Posterior cingulate gyrus (tissue), 11 donors: ENCODE data around the gene SLC40A1.

ENCODE experiments used
- DNase-seq, 10 donors: peaks; one replicate each; pipeline versions ENCODE4 v3.0.0 to v3.0.0-alpha.2; 2020 to 2021; ENCODE audit warnings: mixed read lengths in 3 of 10
- intact Hi-C: fragments of 100-400 bp; cut with DNase I; formaldehyde crosslinking; loops from one replicate; pipeline ENCODE4 v1.15.1; 2023

The SLC40A1 gene

DNA sequence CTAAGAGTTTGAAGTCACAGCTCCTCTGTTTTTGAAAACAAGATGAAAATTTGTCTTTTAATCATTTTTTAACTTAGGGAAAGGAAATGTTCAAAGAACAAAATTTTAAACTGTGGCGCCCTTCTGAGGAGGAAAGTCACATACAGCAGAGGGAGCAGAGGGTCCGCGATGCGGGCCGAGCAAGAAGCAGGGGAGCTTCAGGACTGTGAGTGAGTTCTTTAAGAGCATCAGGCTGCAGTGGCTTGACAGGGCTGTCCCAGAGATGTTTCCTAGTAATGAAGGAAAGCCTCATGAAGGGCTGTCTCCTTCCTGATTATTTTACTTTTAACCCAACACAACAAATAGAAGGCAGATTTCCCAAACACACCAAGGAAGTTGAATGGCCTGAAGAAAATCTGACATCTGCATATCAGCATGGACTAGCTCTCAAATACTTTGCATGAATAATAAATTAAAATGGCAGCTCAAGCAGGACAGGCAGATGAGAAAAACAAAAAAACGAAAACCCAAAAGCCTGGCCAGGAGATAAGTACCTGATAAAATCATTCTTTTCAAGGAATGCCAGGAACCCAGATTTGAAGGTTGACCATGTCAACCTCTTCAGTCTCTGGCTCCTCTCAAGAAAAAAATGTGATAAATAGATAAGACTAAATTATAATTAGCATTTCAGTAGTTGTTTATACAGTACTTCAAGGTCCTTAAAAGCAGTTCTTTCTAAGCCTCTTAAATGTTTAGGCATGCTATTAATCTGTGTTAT, 60.8 kb downstream of the SLC40A1 start:
- intact Hi-C loops: no loop called here
- no peak for DNase-seq

DNA sequence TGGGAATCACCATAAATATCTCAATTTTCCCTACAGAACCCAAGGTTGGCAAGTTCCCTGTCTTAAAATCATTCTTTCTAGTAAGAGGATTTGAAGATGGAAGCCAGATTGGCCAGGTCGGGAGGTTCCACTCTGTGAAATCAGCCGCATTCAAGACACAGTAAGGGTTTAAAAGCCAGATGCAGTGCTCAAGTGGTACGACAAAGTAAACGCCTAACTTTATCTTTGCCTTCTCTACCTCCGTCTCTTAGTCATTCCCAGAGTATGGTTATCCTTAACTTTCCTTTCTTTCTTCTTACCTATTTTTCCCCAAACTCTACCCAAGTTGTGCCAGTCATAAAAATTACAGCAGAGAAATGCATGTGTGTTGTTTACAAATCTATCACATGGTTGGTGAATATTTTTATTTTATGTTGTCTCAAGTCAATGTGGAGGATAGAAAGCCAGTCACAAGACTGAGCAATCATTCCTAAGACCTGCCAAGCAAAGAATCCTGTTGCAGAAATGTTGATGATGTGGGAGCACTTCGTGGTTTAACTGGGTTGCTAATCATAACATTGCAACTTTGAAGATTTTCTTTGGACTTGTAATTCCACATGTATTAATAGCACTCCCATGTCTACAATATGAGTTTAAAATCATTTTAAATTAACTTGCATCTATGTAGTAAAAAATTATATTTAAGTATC, 62.6 kb downstream of the SLC40A1 start:
- intact Hi-C loops: no loop called here
- DNase-seq: no peak

DNA sequence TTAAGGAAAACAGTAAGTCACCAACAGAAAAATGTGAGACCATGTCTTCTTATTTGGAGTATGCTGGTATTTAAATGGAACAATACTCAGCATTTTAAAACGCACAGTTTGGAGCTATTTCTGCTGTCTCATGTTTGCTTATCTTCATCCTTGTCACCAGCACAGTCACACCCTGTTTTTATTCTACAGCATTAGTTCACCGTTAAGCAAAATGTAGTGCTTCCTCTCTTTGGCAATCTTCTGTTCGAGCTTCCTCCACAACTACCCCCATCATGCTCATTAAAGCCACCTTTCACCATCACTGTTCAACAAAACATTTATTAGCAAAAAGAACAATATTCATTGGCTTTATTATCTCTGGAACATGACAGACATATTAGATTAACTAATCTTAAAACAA, 64.0 kb downstream of the SLC40A1 start:
- no peak for DNase-seq
- intact Hi-C loops: no loop called here

DNA sequence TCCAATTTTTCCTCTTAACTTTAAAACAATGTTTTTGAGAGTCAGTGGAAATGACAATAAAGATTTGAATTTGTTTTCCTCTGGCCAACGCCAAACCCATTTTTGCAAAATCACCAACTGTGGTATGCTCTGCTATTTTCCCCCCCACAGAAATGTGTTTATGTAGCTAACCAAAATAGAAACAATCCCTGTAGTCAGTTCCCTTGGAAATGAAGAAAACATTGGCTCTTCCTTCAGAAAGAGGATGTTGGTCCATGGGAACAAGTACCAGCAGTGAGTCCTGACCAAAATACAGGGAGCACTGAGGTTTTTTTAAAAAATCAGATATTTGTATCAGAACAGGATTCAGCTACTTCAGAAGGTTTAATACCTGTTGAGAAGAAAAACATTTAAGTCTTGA, 65.3 kb downstream of the SLC40A1 start:
- DNase-seq: no peak
- intact Hi-C loops: no loop called here

DNA sequence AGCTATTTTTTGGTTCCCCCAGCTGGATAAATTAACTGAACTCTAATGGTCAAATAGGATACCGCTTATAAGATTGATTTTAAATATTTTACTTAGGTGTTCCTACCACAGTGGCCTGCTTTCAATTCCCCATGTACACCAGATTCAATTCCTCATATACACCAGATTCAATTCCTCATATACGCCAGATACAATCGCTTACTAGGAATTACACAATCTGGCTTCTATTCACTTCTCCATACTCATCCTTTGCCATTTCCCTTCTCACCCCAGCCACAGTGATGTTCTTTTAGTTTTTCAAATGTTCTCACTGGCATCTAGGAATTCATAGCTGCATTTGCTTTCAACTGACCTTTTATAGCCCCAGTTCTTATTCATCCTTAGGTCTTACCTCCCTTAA, 66.5 kb downstream of the SLC40A1 start:
- intact Hi-C loops: no loop called here
- DNase-seq: no peak

DNA sequence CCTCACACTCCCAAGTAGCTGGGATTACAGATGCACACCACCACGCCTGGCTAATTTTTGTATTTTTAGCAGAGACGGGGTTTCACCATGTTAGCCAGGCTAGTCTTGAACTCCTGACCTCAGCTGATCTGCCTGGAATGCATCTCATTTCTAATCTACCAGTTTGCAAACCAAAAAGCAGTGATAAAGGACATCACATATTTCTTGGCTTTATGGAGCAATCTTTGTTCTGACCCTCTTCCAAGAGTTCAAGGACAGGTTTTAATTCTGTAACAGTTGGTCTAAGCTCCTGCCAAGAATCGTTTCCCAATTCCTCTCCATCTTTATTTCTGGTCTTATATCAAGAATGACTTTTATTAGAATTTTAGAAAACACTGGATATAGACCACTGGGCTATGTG, 67.7 kb downstream of the SLC40A1 start:
- intact Hi-C loops: no loop called here
- no peak for DNase-seq

DNA sequence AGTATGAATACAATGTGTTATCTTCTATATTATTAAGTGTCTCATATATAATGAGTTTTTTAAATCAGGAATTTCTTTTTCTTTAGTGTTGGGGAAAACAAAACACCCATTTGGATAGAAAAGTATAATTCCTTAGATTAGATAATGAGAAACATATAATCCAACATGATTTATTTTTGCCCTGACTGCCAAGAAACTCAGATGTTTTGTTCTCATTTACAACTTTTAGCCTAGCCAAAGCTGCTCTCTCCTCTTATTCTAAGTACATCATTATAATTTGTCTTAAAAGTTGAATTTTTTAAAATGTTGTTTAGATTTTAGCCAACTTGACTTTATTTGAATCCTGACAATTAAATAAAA, 68.6 kb downstream of the SLC40A1 start:
- intact Hi-C loops: no loop called here

DNA sequence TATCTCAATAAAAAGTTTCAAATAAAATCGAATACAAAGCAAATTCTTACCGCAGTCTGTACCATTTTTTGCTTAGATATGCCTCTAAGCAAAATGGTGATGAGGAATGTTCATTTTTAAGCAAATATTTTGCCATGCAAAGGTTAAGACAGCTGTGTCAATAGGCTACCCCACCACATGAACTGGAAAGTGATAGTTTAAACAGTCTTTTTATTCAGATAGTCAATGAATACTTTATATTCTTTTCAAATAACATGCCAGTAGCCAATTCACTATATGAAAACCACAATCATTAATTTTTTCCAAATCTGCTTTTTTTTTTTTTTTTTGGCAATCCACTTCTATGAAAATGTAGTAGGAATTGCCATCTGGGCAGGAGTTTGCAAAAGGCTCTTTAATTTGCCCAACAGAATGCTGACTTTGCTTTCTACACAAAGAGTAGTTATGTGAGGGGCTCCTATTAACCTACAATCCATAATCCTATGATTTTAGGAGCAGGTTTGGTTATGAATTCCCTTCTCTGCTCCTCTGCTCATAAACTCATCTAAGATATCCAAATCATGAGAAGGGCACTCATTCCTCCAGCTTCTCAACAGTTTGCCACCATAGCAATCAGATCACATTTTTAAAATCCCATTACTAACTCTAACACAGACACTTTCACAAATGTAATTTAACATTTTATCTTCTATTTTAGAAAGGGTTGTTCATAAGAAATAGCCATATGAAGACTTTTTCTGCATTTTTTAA, 69.2 kb downstream of the SLC40A1 start:
- intact Hi-C loops: no loop called here
- DNase-seq: no peak

More for the DNA sequence above, 68.6 kb downstream of the SLC40A1 start:
- DNase-seq: no peak
